HG02642 (cell line): ENCODE data around the gene FARP2.

Experiments
- ATAC-seq: cut with Tn5 transposase; IDR thresholded peaks from one replicate; pipeline ENCODE4 v1.9.1; 2021; ENCODE audit warnings: mild to moderate bottlenecking; ENCODE audit not compliant: unreplicated experiment, poor library complexity

Gene FARP2

GRCh38 chr2:241481687-241482086 is 125.6 kb downstream of the FARP2 start:
- no peak for ATAC-seq

DNA sequence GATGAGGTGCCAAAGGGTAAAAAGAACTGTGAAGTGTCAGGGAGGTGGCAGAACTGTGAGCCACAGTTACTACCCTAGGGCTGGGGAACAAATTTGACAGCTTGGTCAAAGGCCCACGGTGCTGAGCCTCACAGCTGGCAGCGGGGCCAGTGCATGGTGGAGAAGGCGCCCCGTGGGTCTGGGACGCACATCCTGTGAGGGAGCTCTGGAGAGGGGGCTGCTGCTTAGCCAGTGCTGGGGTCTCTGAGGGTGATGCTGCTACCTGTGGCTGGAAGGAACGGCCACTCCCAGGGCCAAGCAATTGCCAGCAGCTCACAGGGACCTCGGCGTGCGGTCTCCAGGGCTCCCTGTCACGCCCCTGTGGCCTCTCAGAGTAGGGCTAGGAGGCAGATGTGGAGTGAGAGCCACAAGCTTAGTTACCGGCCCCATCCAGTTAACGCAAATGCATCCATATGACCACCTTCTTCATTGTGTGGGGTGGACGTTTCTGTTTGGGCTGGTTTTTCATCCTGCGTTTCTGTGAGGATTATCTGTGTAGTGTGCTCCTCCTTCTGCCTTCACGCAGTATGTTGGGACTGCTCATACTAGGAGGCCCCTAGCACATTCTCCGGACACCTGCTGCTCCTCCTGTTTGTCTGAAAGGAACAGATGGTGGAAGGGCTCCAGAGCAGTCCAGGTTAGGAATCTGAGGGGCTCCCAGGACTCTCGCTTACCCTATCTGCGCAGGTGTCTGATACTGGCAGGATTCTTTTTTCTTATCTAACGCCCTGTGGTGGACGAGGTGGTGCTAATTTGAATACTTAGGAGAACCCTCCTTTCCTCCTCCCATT is 126.3 kb downstream of the FARP2 start:
- no peak for ATAC-seq

DNA sequence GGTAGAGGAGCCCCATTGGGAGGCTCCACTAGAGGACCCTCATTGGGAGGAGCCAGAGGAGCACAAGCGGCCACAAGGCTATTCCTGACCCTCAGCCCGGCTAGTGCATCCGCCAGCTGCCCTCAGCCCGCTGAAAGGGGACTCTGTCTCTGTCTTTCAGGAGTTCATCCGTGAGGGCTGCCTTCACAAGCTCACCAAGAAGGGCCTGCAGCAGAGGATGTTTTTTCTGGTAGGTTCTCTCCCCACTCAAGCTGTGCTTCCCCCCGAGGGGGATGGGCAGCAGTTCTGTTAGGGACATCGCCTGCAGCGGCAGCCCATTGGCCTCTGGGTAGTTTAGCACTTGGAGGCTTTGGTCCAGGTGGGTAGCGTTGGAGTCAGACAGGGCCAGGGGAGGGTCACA is 127.2 kb downstream of the FARP2 start:
- ATAC-seq, result no peak

DNA sequence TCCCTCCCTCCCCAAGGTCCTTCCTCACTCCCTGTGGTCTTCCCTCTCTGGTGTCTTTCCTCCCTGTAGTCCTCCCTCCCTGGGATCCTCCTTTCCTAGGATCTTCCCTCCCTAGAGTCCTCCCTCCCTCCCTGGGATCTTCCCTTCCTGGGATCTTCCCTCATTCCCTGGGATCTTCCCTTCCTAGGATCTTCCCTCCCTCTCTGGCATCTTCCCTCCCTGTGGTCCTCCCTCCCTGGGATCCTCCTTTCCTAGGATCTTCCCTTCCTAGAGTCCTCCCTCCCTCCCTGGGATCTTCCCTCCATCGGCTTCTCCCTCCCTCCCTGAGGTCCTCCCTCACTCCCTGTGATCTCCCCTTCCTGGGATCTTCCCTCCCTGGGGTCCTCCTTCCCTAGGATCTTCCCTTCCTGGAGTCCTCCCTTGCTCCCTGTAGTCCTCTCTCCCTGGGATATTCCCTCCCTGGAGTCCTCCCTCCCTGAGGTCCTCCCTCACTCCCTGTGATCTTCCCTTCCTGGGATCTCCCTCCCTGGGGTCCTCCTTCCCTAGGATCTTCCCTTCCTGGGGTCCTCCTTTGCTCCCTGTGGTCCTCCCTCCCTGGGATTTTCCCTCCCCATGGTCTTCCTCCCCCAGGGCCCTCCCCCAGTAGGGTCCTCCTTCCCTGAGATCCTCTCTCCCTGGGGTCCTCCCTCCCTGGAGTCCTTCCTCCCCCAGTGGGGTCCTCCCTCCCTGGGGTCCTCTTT is 129.3 kb downstream of the FARP2 start:
- no peak for ATAC-seq

DNA sequence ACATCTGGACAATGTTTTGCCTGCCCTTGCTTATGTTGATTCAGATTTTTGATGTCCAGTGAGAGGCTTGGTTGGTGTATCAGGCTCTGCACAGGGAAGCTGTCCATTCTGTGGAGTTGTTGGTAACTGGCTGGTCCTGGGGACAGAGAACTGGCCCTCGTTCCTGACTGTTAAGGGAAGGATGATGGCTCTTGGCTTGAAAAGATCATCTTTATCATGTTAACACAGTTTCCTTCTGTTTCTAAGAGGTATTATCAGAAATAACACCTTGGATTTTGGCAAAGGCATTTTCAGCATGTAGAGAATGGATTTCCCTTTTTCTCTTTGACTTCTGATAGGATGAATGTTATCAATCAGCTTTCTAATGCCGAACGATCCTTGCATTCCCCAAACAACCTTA is 133.0 kb downstream of the FARP2 start:
- ATAC-seq, result no peak

DNA sequence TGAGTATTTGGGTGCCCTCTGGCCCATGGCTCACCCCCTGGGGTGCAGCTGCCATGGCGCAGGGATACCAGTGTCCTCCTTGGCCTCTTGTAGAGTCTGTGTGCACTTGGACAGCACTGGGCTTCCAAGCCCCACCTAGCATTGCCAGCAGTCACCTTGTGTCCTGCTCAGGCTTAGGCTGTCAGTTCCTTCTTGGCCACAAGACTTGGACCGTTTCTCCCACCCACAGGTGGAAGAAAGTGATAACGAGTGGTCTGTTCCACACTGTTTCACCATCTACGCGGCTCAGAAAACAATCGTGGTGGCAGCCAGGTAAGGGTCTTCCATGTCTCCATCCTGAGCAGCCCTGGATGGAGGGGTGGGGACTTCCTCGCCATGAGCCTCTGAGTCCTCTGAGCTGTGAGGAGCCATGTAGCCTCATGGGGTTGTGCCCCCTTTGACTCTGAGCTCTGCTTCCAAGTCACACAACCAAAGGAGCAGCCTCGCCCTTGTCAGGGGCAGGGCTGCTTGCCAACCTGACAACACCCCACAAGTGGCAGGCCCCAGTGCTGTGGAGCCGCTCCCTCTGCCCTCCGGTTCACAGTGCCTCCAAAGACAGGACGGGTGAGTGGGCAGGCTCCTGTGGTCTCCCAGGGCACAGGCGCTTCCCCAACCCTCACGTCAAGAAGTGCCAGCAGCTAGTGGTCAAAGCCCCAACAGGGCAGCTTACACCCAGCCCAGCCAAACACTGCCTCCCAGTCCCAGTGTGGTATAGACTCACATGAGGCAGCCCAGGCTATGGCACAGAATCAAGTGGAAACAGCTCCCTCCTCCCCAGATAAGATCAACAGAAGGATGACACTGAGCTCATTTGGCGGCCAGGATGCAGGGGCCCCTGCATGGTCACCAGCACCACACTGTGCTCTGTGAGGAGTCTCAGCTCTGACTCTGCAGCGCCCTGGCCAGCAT is 133.9 kb downstream of the FARP2 start:
- ATAC-seq, result no peak

DNA sequence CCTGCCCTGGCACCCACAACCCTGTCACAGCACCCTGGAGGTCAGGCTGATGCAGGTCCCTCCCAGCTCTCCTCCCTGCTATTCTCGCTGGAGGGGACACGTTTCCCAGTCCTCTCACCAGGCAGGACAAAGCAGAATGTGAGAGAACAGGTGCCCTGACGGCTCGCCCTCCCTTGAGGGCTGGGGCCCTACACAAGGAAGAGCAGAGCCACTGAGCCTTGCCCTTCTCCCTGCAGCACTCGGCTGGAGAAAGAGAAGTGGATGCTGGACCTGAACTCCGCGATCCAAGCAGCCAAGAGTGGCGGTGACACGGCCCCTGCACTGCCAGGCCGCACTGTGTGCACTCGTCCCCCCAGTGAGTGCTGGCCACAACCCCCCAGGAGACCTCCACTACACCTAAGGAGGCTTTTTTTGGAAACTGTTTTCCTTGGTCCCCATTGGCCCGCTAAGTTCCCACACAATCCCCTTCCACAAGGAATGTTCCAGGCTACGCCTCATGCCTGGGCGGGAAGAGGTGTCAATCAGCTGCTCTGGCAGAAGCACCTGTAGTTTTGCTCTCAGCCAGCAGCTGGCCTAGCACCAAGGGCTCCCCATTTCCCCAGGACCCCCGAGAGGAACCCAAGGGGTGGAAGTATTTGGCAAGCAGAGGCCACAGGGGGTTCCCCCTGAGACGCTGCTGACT is 134.9 kb downstream of the FARP2 start:
- ATAC-seq, result no peak

- ATAC-seq, result no peak
Observed at GRCh38 chr2:241491549-241492173, 135.6 kb downstream of the FARP2 start.

DNA sequence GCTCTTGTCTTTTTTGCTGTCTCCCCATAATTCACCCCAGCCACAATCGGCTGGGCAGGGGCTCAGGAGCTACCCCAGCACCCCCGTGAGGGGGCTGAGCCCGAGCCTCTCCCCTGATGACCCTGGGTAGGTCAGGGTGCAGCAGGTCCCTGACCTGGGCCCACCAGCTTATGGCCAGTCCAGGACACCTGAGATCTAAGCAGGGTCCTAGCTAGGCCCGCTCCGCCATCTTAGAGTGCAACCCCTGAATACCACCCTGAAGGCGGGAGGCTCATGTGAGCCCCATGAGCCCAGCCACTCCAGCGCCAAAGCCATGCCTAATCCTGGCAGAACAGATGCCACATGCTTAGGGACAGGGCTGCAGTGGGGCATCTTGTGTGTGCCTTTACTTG is 136.1 kb downstream of the FARP2 start:
- ATAC-seq, result no peak

DNA sequence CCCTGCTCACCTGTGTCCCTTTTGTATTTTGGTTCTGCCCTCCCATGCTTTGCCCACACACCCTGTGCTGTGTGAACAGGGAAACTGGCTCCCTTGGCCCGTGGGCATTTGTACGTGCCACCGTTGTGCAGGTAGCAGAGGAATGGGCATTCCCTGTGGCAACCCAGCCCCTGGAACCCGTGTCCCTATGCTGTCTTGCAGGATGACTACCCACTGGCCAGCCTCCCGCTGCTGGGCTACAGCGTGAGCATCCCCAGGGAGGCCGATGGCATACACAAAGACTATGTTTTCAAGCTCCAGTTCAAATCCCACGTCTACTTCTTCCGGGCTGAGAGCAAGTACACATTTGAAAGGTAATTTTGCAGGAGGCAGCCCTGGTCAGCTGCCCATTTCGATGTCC is 137.0 kb downstream of the FARP2 start:
- no peak for ATAC-seq

GRCh38 chr2:241494311-241494908 is 138.3 kb downstream of the FARP2 start:
- no peak for ATAC-seq

DNA sequence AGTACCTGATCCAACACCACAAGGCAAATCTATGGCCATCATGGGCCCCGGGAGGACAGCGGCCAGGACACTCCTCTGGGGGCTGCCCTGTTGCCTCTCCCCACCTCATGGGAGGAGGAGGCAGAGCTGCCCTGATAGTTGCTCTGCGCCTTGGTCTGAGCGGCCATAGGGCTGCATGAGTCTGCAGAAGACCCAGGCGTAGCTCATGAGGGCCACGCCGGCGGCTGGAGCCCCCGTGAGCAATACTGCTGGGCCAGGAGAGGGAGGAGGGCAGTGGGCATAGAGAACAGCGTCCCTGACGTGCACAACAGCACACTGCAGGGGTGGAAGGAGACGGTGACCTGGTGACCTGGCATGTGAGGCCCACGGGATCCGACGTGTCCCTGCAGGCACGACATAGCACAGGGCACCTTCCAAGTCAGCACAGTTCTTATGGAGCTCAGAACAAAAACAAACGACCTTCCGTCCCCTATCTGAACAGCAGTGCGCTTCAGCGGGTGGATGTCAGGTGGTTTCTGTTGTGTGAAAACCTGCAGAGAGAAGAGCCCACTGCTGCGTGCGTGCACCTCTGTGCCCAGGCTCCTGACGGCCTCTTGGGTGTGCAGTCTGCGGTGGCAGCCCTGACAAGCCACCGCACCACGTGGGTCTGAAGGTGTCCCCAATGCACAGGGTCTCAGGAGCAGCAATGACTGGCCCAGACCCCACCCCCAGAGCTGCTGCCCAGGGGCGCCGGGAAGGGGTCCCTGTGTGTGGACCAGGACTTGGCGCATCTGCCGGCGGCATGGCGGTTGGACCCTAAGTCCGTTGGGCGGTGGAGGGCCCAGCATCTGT is 139.3 kb downstream of the FARP2 start:
- ATAC-seq, result no peak

DNA sequence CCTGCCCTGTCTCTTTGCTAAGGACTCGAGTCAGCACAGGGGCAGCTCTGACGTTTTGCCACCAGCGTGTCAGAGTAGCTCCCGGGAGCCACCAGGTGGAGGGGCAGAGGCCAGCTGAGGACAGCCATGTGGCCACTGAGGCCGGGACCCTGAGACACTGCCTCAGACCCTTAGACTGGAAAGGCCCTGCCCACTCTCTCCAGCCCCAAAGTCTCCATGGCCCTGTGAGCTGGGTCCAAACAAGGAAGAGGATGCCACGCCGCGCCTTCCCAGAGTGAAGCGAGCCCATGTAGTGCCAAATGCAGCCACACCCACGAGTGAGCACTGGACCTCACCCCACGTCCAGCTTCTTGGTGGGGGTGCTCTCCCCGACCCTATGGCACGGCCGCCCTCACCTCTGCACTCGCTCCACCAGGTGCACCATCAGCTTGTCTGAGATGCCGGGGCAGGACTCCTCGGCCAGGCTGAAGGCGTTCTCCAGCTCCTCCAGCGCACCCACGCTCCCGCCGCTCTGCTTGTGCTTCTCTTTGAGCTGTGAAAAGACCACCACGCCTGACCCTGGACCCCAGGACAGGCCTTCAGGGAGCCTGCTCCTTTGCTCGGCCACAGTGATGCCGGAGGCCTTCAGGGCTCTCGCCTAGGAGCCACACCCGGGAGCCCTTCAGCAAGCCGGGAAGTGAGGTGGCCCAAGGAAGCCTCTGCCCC is 140.1 kb downstream of the FARP2 start:
- ATAC-seq, result no peak

- ATAC-seq, result no peak
Observed at GRCh38 chr2:241496904-241497877, 141.1 kb downstream of the FARP2 start.

GRCh38 chr2:241498115-241499070 is 142.3 kb downstream of the FARP2 start:
- ATAC-seq, result no peak
